HTR-8/SVneo (cell line): Measurements from ENCODE around the gene DCST1.

Experiments used
- DNase-seq: peaks from one replicate; pipeline ENCODE4 v3.0.0; 2011; ENCODE audit warnings: low spot score, mixed read lengths; ENCODE audit not compliant: insufficient read length
- FAIRE-seq: peaks from 2 replicates; lab custom pipeline; 2011; peaks lifted over from hg19 to GRCh38; lab: Jason Lieb, UNC

The DCST1 gene

GRCh38 chr1:155030243-155030795 lies 3.3 kb upstream of the DCST1 start:
- FAIRE-seq (no peak), DNase-seq (no peak)

GRCh38 chr1:155030899-155031298 lies 2.7 kb upstream of the DCST1 start:
- FAIRE-seq (no peak), DNase-seq (no peak)

GRCh38 chr1:155032886-155033285 lies 738 bp upstream of the DCST1 start:
- FAIRE-seq (no peak), DNase-seq (no peak)

- FAIRE-seq = no peak
- DNase-seq = no peak
These were observed 939 bp downstream of the DCST1 start for GRCh38 chr1:155034318-155035208.

- no peak for FAIRE-seq
- DNase-seq = no peak
These were observed 2.3 kb downstream of the DCST1 start for GRCh38 chr1:155035936-155036335.

GRCh38 chr1:155037043-155037442 lies 3.4 kb downstream of the DCST1 start:
- DNase-seq (no peak), FAIRE-seq (no peak)

GRCh38 chr1:155037851-155038441 lies 4.3 kb downstream of the DCST1 start:
- FAIRE-seq = no peak
- no peak for DNase-seq

- no peak for FAIRE-seq
- no peak for DNase-seq
These were observed 5.1 kb downstream of the DCST1 start for GRCh38 chr1:155038602-155039307.

- no peak for DNase-seq
- no peak for FAIRE-seq
These were observed 5.7 kb downstream of the DCST1 start for GRCh38 chr1:155039308-155039669.

- DNase-seq (no peak), FAIRE-seq (no peak)
These were observed 6.9 kb downstream of the DCST1 start for GRCh38 chr1:155040358-155041093.

- DNase-seq = no peak
- no peak for FAIRE-seq
These were observed 9.2 kb downstream of the DCST1 start for GRCh38 chr1:155042789-155043188.

- DNase-seq (no peak), FAIRE-seq (no peak)
These were observed 9.7 kb downstream of the DCST1 start for GRCh38 chr1:155043301-155043702.

GRCh38 chr1:155043793-155044192 lies 10.2 kb downstream of the DCST1 start:
- DNase-seq = no peak

GRCh38 chr1:155044365-155044764 lies 10.7 kb downstream of the DCST1 start:
- DNase-seq = no peak
- no peak for FAIRE-seq

More at GRCh38 chr1:155043793-155044192, 10.2 kb downstream of the DCST1 start:
- FAIRE-seq = no peak

- peak; percentile 83 for DNase-seq
- no peak for FAIRE-seq
These were observed 11.4 kb downstream of the DCST1 start for GRCh38 chr1:155044812-155045657.

GRCh38 chr1:155048449-155049334 lies 15.1 kb downstream of the DCST1 start:
- FAIRE-seq (no peak), DNase-seq (no peak)

GRCh38 chr1:155049651-155050559 lies 16.3 kb downstream of the DCST1 start:
- FAIRE-seq (no peak), DNase-seq (no peak)
